Smooth muscle cell (in vitro differentiated cells): ENCODE measurements around the gene NUP210. TPM values are rescaled to one million over a fixed set of nuclear protein-coding genes. Genes with fewer than 3 reads are reported as not detected.

ENCODE experiments used
- DNase-seq: peaks from one replicate; lab custom pipeline; 2025; ENCODE audit not compliant: unreplicated experiment; lab: John Stamatoyannopoulos, UW
- H2AFZ ChIP-seq: fragments of 200-600 bp; sonication (generic); 2 replicates; pipeline ENCODE4 v1.6.0; 2016; ENCODE audit warnings: antibody characterized with exemption, low read depth, mild to moderate bottlenecking
- H3F3A ChIP-seq: fragments of 200-600 bp; sonication (generic); 2 replicates; pipeline ENCODE4 v1.6.0; 2017; ENCODE audit warnings: antibody characterized with exemption, low read depth
- H3K27ac ChIP-seq: fragments of 200-600 bp; sonication (generic); 2 replicates; pipeline ENCODE4 v1.5.1; 2016; ENCODE audit warnings: low read depth, mild to moderate bottlenecking
- H3K27me3 ChIP-seq: fragments of 200-600 bp; sonication (generic); 2 replicates; pipeline ENCODE4 v1.6.1; 2016; ENCODE audit warnings: low read depth, mild to moderate bottlenecking
- H3K36me3 ChIP-seq: fragments of 200-600 bp; sonication (generic); 2 replicates; pipeline ENCODE4 v1.5.1; 2016; ENCODE audit warnings: low read depth
- H3K4me1 ChIP-seq: fragments of 200-600 bp; sonication (generic); 2 replicates; pipeline ENCODE4 v1.5.1; 2016; ENCODE audit warnings: low read depth
- H3K4me2 ChIP-seq: fragments of 200-600 bp; sonication (generic); 2 replicates; pipeline ENCODE4 v1.6.0; 2016; ENCODE audit warnings: mild to moderate bottlenecking
- H3K4me3 ChIP-seq: fragments of 200-600 bp; sonication (generic); 2 replicates; pipeline ENCODE4 v1.5.1; 2016; ENCODE audit warnings: mild to moderate bottlenecking
- H3K79me2 ChIP-seq: fragments of 200-600 bp; sonication (generic); 2 replicates; pipeline ENCODE4 v1.6.0; 2016; ENCODE audit warnings: low read depth, mild to moderate bottlenecking
- H3K9ac ChIP-seq: fragments of 200-600 bp; sonication (generic); 2 replicates; pipeline ENCODE4 v1.6.0; 2016; ENCODE audit warnings: low read depth
- H3K9me3 ChIP-seq: fragments of 200-600 bp; sonication (generic); replicated peaks from 2 replicates; pipeline ENCODE4 v1.5.1; 2016; ENCODE audit warnings: low read depth
- H4K20me1 ChIP-seq: fragments of 200-600 bp; sonication (generic); 2 replicates; pipeline ENCODE4 v1.6.0; 2016; ENCODE audit warnings: low read depth
- CTCF ChIP-seq: fragments of 200-600 bp; sonication (generic); IDR thresholded peaks from 2 replicates; pipeline ENCODE4 v1.5.1; 2017; ENCODE audit warnings: borderline replicate concordance, mild to moderate bottlenecking, antibody characterized with exemption; ENCODE audit not compliant: insufficient read depth, poor library complexity, severe bottlenecking
- WGBS: methylation state at CpG from one replicate; pipeline ENCODE4 v1.1.7; 2016; ENCODE audit warnings: low lambda C conversion rate; 5-methylcytosine and 5-hydroxymethylcytosine counted together
- polyA plus RNA-seq: library from polyadenylated mRNA; unstranded; fragments of >200 nt; fragmentation: Nextera tagmentation; extraction: Ambion mirVana; gene quantifications from 2 replicates; pipeline ENCODE4 v1.2.1, GENCODE V29; 2016
- total RNA-seq: library from RNA; depleted of rRNA; stranded (reverse); fragments of >200 nt; gene quantifications from 2 replicates; pipeline ENCODE4 v1.2.3, GENCODE V29; 2014

NUP210 gene
- total and polyA plus RNA-seq, 2 experiments from 2014 or later = 0.35 to 1.5 TPM

DNA sequence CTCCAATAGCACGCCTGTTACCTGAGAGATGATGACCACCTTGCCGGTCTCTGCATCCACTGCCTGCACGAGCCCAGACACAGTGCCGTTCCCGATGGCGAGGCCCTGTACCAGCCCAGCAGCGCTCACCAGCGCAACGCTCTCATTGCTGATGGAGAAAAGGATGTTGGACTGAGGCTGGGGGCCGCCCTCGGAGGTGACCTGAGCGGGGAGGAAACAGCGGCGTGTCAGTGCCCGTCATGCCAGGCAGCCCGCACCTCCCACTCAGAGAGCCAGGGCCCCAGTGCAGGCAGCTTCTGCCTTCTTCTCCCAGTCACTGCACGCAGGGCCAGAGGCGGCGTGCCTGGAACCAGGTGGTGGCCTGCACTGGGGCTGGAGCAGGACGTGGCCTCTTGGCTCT is 80.3 kb downstream of the NUP210 start:
- Histone ChIP-seq H3K36me3 (no peaks in the 10 kb centered on the region), H3K9ac (no peak overlapping the region), H4K20me1 (no peaks in the 10 kb centered on the region), H3K27me3 (no peaks in the 10 kb centered on the region), H3K9me3 (no peaks in the 10 kb centered on the region), H3K4me3 (no peak overlapping the region), H3F3A (no peaks in the 10 kb centered on the region), H3K79me2 (no peaks in the 10 kb centered on the region), H3K4me2 (no peak overlapping the region), H3K4me1 (peaks cover 3% of the 10 kb centered on the region), H3K27ac (no peak overlapping the region), H2AFZ (no peak overlapping the region)
- no peak for DNase-seq
- no peak for TF ChIP-seq CTCF
- 97% methylated on average over 20 of the region's 20 CpGs for WGBS

DNA sequence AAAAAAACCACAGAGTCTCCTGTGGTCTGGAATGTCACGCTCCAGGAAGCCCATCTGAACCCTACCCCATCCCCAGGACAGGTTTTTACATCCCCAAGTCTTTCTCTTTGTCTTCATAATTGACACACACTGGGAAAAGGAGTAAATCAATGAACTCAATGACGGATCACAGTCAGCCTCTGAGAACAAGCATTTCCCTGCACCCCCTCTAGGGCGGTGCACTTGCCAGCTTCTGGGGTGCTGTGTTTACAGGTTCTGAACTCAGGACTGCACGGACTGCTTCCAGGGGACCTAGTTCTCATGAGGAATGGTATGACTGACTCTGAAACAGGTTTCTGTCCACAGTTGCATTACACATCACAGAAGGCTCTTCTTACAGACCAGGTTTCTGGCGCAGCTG is 81.1 kb downstream of the NUP210 start:
- Histone ChIP-seq H3K79me2 (no peaks in the 10 kb centered on the region), H3K27ac (no peak overlapping the region), H3K4me2 (no peak overlapping the region), H3K9me3 (no peaks in the 10 kb centered on the region), H2AFZ (no peak overlapping the region), H4K20me1 (no peaks in the 10 kb centered on the region), H3K36me3 (no peaks in the 10 kb centered on the region), H3K4me1 (no peaks in the 10 kb centered on the region), H3F3A (no peaks in the 10 kb centered on the region), H3K9ac (no peak overlapping the region), H3K27me3 (no peaks in the 10 kb centered on the region), H3K4me3 (no peak overlapping the region)
- 90% methylated on average over 5 of the region's 5 CpGs for WGBS
- no peak for DNase-seq
- no peak for TF ChIP-seq CTCF

GRCh38 chr3:13338231-13338630 is 81.9 kb downstream of the NUP210 start:
- Histone ChIP-seq H3K9me3 (no peaks in the 10 kb centered on the region), H3K27me3 (no peaks in the 10 kb centered on the region), H3F3A (no peaks in the 10 kb centered on the region), H4K20me1 (no peaks in the 10 kb centered on the region), H3K36me3 (no peaks in the 10 kb centered on the region), H2AFZ (no peak overlapping the region), H3K27ac (no peak overlapping the region), H3K4me3 (no peak overlapping the region), H3K79me2 (no peaks in the 10 kb centered on the region), H3K9ac (no peak overlapping the region), H3K4me2 (no peak overlapping the region), H3K4me1 (no peaks in the 10 kb centered on the region)
- TF ChIP-seq CTCF = no peak
- DNase-seq = no peak
- 73% methylated on average over 3 of the region's 3 CpGs for WGBS

DNA sequence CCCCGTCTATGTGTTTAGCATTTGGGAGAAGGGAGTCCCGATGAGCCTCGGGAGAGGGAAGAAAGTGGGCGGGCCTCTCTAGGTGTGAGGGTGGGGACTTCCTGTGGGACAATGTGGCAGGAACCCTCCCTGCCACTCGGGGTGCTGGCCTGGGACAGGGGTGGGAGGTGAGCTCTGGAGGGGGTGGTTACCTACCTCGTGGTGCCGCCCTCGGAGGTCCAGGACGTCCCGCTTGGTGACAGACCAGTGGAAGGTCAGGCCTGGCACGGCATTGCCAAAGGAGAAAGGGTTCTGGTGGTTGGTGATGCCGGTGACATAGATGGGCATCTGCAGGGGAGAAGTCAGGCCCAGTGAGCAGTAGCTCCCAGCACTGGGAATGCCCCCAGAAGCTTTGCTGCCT is 83.5 kb downstream of the NUP210 start:
- no peaks in the 10 kb centered on the region for H3K79me2 ChIP-seq
- no peak overlapping the region for H3K4me2 ChIP-seq
- no peak for TF ChIP-seq CTCF
- no peak overlapping the region for H3K9ac ChIP-seq
- H3K4me1 ChIP-seq = no peaks in the 10 kb centered on the region
- no peak overlapping the region for H2AFZ ChIP-seq
- H3F3A ChIP-seq = no peaks in the 10 kb centered on the region
- H3K36me3 ChIP-seq = no peaks in the 10 kb centered on the region
- no peak overlapping the region for H3K27ac ChIP-seq
- H3K4me3 ChIP-seq = no peak overlapping the region
- no peak for DNase-seq
- H3K27me3 ChIP-seq = no peaks in the 10 kb centered on the region
- WGBS = 94% methylated on average over 10 of the region's 12 CpGs
- no peaks in the 10 kb centered on the region for H4K20me1 ChIP-seq
- H3K9me3 ChIP-seq = no peaks in the 10 kb centered on the region
